K562 (cell line): ENCODE results near the gene VSTM5. TPM values are rescaled to one million over a fixed set of nuclear protein-coding genes. Genes with fewer than 3 reads are reported as not detected.
A peak's percentile ranks its signal among the peaks of the same experiment; 100 is the strongest.

Experiments used
- ARID1B ChIP-seq: fragments of 450-650 bp; IDR thresholded peaks from 2 replicates; pipeline ENCODE4 v1.6.1; 2016; ENCODE audit warnings: antibody characterized with exemption, mild to moderate bottlenecking, inconsistent platforms
- CBX5 ChIP-seq: IDR thresholded peaks from 2 replicates; pipeline ENCODE4 v1.6.1; 2014; ENCODE audit warnings: low read depth, borderline replicate concordance
- ELK3 ChIP-seq: fragments of 450-650 bp; formaldehyde crosslinking; IDR thresholded peaks from 2 replicates; pipeline ENCODE4 v1.4.0; 2020; ENCODE audit warnings: mild to moderate bottlenecking
- NFATC3 ChIP-seq: fragments of 450-650 bp; IDR thresholded peaks from 2 replicates; pipeline ENCODE4 v1.6.1; 2017; ENCODE audit warnings: mild to moderate bottlenecking
- SOX6 ChIP-seq: fragments of 450-650 bp; IDR thresholded peaks from 2 replicates; pipeline ENCODE4 v1.6.1; 2014; ENCODE audit warnings: mild to moderate bottlenecking
- TCFL5 ChIP-seq: fragments of 250-450 bp; sonication (Bioruptor Pico); conservative IDR thresholded peaks from 2 replicates; pipeline ENCODE4 v1.6.1; 2021; ENCODE audit warnings: mild to moderate bottlenecking, moderate library complexity, matching md5 sums
- polyA plus RNA-seq, 8 experiments: library from polyadenylated mRNA; depleted of rRNA in 4 of 8; stranded (reverse) in 5 of 8; unstranded in 3 of 8; fragments of >200 nt; fragmentation: Nextera tagmentation in 2 of 8; fragmentation: Illumina TruSeq in 1 of 8; extraction: Ambion mirVana in 2 of 8; extraction: Trizol in 1 of 8; gene quantifications; 2 replicates each; pipeline versions ENCODE4 v1.2.1 to v1.2.3, GENCODE V29; 2011 to 2014; ENCODE audit warnings: inconsistent platforms in 1 of 8, missing spikeins in 1 of 8
- small RNA-seq: library from RNA; depleted of rRNA; stranded (forward); fragments of <200 nt; gene quantifications from one replicate; pipeline ENCODE3, GENCODE V24; 2014
- total RNA-seq, 7 experiments: library from RNA; depleted of rRNA in 6 of 7; stranded (reverse); fragments of >200 nt in 6 of 7; fragmentation: Illumina TruSeq in 2 of 7; extraction: Trizol in 2 of 7; gene quantifications; 2 replicates each; pipeline versions ENCODE4 v1.2.1 to v1.2.3, GENCODE V29; 2011 to 2021; ENCODE audit warnings: low replicate concordance in 1 of 7

Gene VSTM5
- total and polyA plus RNA-seq, 9 of the 15 experiments (the other 6 are each of a cell fraction or from before 2014, with no cell fraction given) = 0.01 TPM; not detected in 8

GRCh38 chr11:93770160-93770559 lies 80.3 kb downstream of the VSTM5 start (continued):
- TF ChIP-seq ELK3 (CRISPR knock-in tag) (no peak), SOX6 (peak; percentile 40; the same call in 1 of the 2 replicates), ARID1B (no peak), CBX5 (no peak), NFATC3 (no peak), TCFL5 (CRISPR knock-in tag) (no peak)

Small RNAs within 50 kb of the gene (small RNA-seq; reads per million reads assigned to genes)
- gene RF00019 = not detected

Other genes starting within 250 kb of the VSTM5 start
- 26.5 and 27.1 TPM in 2 replicates for gene CEP295, start 188.9 kb downstream of the VSTM5 start, total RNA-seq (2014; rRNA removed)
- gene CEP295, start 188.9 kb downstream of the VSTM5 start, total RNA-seq (2014; rRNA removed; fragmentation: Illumina TruSeq; extraction: Trizol) = 41.8 and 47.5 TPM in 2 replicates
- gene CEP295, start 188.9 kb downstream of the VSTM5 start, total RNA-seq (2015; rRNA removed; fragmentation: Illumina TruSeq; extraction: Trizol) = 41.7 and 46.9 TPM in 2 replicates
- 22.1 and 22.2 TPM in 2 replicates for gene CEP295, start 188.9 kb downstream of the VSTM5 start, total RNA-seq (2021)
- 28.5 and 31.5 TPM in 2 replicates for gene CEP295, start 188.9 kb downstream of the VSTM5 start, polyA plus RNA-seq (2011; rRNA removed)
- 24.9 and 30.0 TPM in 2 replicates for gene CEP295, start 188.9 kb downstream of the VSTM5 start, polyA plus RNA-seq (2014; fragmentation: Illumina TruSeq; extraction: Trizol)
- 10 to 100 TPM in 1 of 2 experiments, 1 to 10 TPM in 1; 6.0 to 10.9 TPM for gene CEP295, start 188.9 kb downstream of the VSTM5 start, polyA plus RNA-seq (2014; fragmentation: Nextera tagmentation; extraction: Ambion mirVana)
- gene CEP295, start 188.9 kb downstream of the VSTM5 start, polyA plus RNA-seq (2014; rRNA removed) = 16.3 and 22.8 TPM in 2 replicates
- 155 and 182 TPM in 2 replicates for gene TAF1D, start 109.1 kb downstream of the VSTM5 start, total RNA-seq (2014; rRNA removed)
- 313 and 326 TPM in 2 replicates for gene TAF1D, start 109.1 kb downstream of the VSTM5 start, total RNA-seq (2014; rRNA removed; fragmentation: Illumina TruSeq; extraction: Trizol)
- gene TAF1D, start 109.1 kb downstream of the VSTM5 start, total RNA-seq (2015; rRNA removed; fragmentation: Illumina TruSeq; extraction: Trizol) = 301 and 347 TPM in 2 replicates
- gene TAF1D, start 109.1 kb downstream of the VSTM5 start, total RNA-seq (2021) = 189 and 193 TPM in 2 replicates
- 208 and 270 TPM in 2 replicates for gene TAF1D, start 109.1 kb downstream of the VSTM5 start, polyA plus RNA-seq (2011; rRNA removed)
- gene TAF1D, start 109.1 kb downstream of the VSTM5 start, polyA plus RNA-seq (2014; fragmentation: Illumina TruSeq; extraction: Trizol) = 203 and 250 TPM in 2 replicates
- 100 to 1,000 TPM; 122 to 123 TPM for gene TAF1D, start 109.1 kb downstream of the VSTM5 start, polyA plus RNA-seq (2014; fragmentation: Nextera tagmentation; extraction: Ambion mirVana)
- 245 and 293 TPM in 2 replicates for gene TAF1D, start 109.1 kb downstream of the VSTM5 start, polyA plus RNA-seq (2014; rRNA removed)
- gene C11orf54, start 108.9 kb downstream of the VSTM5 start, total RNA-seq (2014; rRNA removed) = 12.0 and 13.4 TPM in 2 replicates
- gene C11orf54, start 108.9 kb downstream of the VSTM5 start, total RNA-seq (2014; rRNA removed; fragmentation: Illumina TruSeq; extraction: Trizol) = 23.1 and 30.5 TPM in 2 replicates
- gene C11orf54, start 108.9 kb downstream of the VSTM5 start, total RNA-seq (2015; rRNA removed; fragmentation: Illumina TruSeq; extraction: Trizol) = 15.3 and 16.8 TPM in 2 replicates
- 13.1 and 15.6 TPM in 2 replicates for gene C11orf54, start 108.9 kb downstream of the VSTM5 start, total RNA-seq (2021)
- gene C11orf54, start 108.9 kb downstream of the VSTM5 start, polyA plus RNA-seq (2011; rRNA removed) = 26.7 and 33.0 TPM in 2 replicates
- gene C11orf54, start 108.9 kb downstream of the VSTM5 start, polyA plus RNA-seq (2014; fragmentation: Illumina TruSeq; extraction: Trizol) = 24.3 and 25.0 TPM in 2 replicates
- 10 to 100 TPM; 31.5 to 31.7 TPM for gene C11orf54, start 108.9 kb downstream of the VSTM5 start, polyA plus RNA-seq (2014; fragmentation: Nextera tagmentation; extraction: Ambion mirVana)
- gene C11orf54, start 108.9 kb downstream of the VSTM5 start, polyA plus RNA-seq (2014; rRNA removed) = 15.9 and 18.3 TPM in 2 replicates
- gene MED17, start 66.3 kb downstream of the VSTM5 start, total RNA-seq (2014; rRNA removed) = 29.8 and 30.7 TPM in 2 replicates
- gene MED17, start 66.3 kb downstream of the VSTM5 start, total RNA-seq (2014; rRNA removed; fragmentation: Illumina TruSeq; extraction: Trizol) = 34.5 and 35.1 TPM in 2 replicates
- 31.5 and 32.4 TPM in 2 replicates for gene MED17, start 66.3 kb downstream of the VSTM5 start, total RNA-seq (2015; rRNA removed; fragmentation: Illumina TruSeq; extraction: Trizol)
- gene MED17, start 66.3 kb downstream of the VSTM5 start, total RNA-seq (2021) = 34.7 and 35.0 TPM in 2 replicates
- 20.3 and 22.0 TPM in 2 replicates for gene MED17, start 66.3 kb downstream of the VSTM5 start, polyA plus RNA-seq (2011; rRNA removed)
- 22.1 and 26.8 TPM in 2 replicates for gene MED17, start 66.3 kb downstream of the VSTM5 start, polyA plus RNA-seq (2014; fragmentation: Illumina TruSeq; extraction: Trizol)
- 1 to 10 TPM; 6.7 to 7.7 TPM for gene MED17, start 66.3 kb downstream of the VSTM5 start, polyA plus RNA-seq (2014; fragmentation: Nextera tagmentation; extraction: Ambion mirVana)
- 21.5 and 21.7 TPM in 2 replicates for gene MED17, start 66.3 kb downstream of the VSTM5 start, polyA plus RNA-seq (2014; rRNA removed)
- gene HEPHL1, start 170.7 kb upstream of the VSTM5 start, total RNA-seq (2014; rRNA removed) = not detected in 2 replicates
- gene HEPHL1, start 170.7 kb upstream of the VSTM5 start, total RNA-seq (2014; rRNA removed; fragmentation: Illumina TruSeq; extraction: Trizol) = not detected in 2 replicates
- 0.04 TPM in 1 of 2 replicates, not detected in the other for gene HEPHL1, start 170.7 kb upstream of the VSTM5 start, total RNA-seq (2015; rRNA removed; fragmentation: Illumina TruSeq; extraction: Trizol)
- gene HEPHL1, start 170.7 kb upstream of the VSTM5 start, total RNA-seq (2021) = not detected in 2 replicates
- 0.01 TPM in 1 of 2 replicates, not detected in the other for gene HEPHL1, start 170.7 kb upstream of the VSTM5 start, polyA plus RNA-seq (2011; rRNA removed)
- not detected in 2 replicates for gene HEPHL1, start 170.7 kb upstream of the VSTM5 start, polyA plus RNA-seq (2014; fragmentation: Illumina TruSeq; extraction: Trizol)
- gene HEPHL1, start 170.7 kb upstream of the VSTM5 start, polyA plus RNA-seq (2014; fragmentation: Nextera tagmentation; extraction: Ambion mirVana) = not detected
- gene HEPHL1, start 170.7 kb upstream of the VSTM5 start, polyA plus RNA-seq (2014; rRNA removed) = 0.01 TPM in 1 of 2 replicates, not detected in the other